Cardiac fibroblast (primary cell): ENCODE results near the gene RAB15.

Experiments
- DNase-seq, 2 donors: peaks; one replicate each; pipeline versions ENCODE4 v3.0.0 to v3.0.0-alpha.2; 2010; ENCODE audit warnings: low read depth in 2 of 2
- H3K4me3 ChIP-seq, 2 donors: replicated peaks in 1 of 2; 1 replicate in 1 of 2; 2 replicates in 1 of 2; pipeline ENCODE4 v1.5.1; 2011; ENCODE audit warnings: low read depth in 2 of 2, low read length in 2 of 2, mild to moderate bottlenecking in 2 of 2, moderate library complexity in 1 of 2
- CTCF ChIP-seq: IDR thresholded peaks from one replicate; pipeline ENCODE4 v1.5.1; 2011; ENCODE audit warnings: low read depth, mild to moderate bottlenecking, low read length, inconsistent platforms

The RAB15 gene

GRCh38 chr14:64906022-64906421 lies 66.1 kb downstream of the RAB15 start:
- H3K4me3 ChIP-seq = no peak overlapping the region
- DNase-seq = no peak
- TF ChIP-seq CTCF = no peak

GRCh38 chr14:64899958-64900357 lies 72.2 kb downstream of the RAB15 start:
- H3K4me3 ChIP-seq = no peak overlapping the region
- no peak for DNase-seq
- no peak for TF ChIP-seq CTCF
